ENCODE results near the gene GRID1.

DNA sequence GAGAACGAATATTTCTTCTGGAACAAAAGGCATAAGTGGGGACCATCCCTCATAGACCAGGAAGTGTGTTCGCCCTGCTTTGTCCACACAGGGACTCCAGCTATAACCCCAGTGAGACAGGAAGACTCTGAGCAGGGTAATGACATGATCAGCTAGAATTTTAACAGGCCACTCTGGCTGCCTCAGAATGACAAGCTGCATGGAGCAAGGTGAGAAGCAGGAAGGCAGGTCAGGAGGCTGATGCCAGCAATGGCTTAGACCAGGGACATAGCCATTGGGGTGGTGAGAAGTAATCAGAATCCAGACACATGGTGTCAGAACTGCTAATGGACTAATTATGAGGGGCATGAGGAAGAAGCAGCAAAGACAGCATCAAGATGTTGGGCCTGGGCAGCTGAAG is 264.6 kb downstream of the GRID1 start:
- TF ChIP-seq POLR2A (IDR thresholded peaks at IDR 0.05; ENCODE audit: low read length), result no peak
- no peak for TF ChIP-seq GATA1 (IDR thresholded peaks at IDR 0.05; ENCODE audit: low read depth, low read length)

Measured in erythroblast (primary cell).